HG03045 (cell line): ENCODE results near the gene ALDH3B1.

Source experiments
- ATAC-seq: cut with Tn5 transposase; IDR thresholded peaks from one replicate; pipeline ENCODE4 v1.9.1; 2021; ENCODE audit warnings: mild to moderate bottlenecking, moderate library complexity; ENCODE audit not compliant: unreplicated experiment

The ALDH3B1 gene

GRCh38 chr11:68042219-68043028 lies 32.3 kb downstream of the ALDH3B1 start:
- ATAC-seq, result no peak

- ATAC-seq, result no peak
Observed at GRCh38 chr11:68043029-68043348, 32.9 kb downstream of the ALDH3B1 start.

GRCh38 chr11:68043349-68044144 lies 33.4 kb downstream of the ALDH3B1 start:
- no peak for ATAC-seq

- no peak for ATAC-seq
Observed at GRCh38 chr11:68044145-68044813, 34.2 kb downstream of the ALDH3B1 start.

GRCh38 chr11:68044898-68045351 lies 34.8 kb downstream of the ALDH3B1 start:
- no peak for ATAC-seq

GRCh38 chr11:68047437-68048290 lies 37.5 kb downstream of the ALDH3B1 start:
- no peak for ATAC-seq

- no peak for ATAC-seq
Observed at GRCh38 chr11:68048681-68049508, 38.8 kb downstream of the ALDH3B1 start.

GRCh38 chr11:68049509-68050370 lies 39.6 kb downstream of the ALDH3B1 start:
- ATAC-seq, result no peak

- ATAC-seq, result no peak
Observed at GRCh38 chr11:68050371-68050841, 40.3 kb downstream of the ALDH3B1 start.

GRCh38 chr11:68051191-68052136 lies 41.3 kb downstream of the ALDH3B1 start:
- no peak for ATAC-seq

GRCh38 chr11:68052137-68052873 lies 42.2 kb downstream of the ALDH3B1 start:
- no peak for ATAC-seq

GRCh38 chr11:68053117-68053516 lies 43.0 kb downstream of the ALDH3B1 start:
- ATAC-seq, result no peak

GRCh38 chr11:68053981-68054812 lies 44.1 kb downstream of the ALDH3B1 start:
- no peak for ATAC-seq

GRCh38 chr11:68056317-68057285 lies 46.5 kb downstream of the ALDH3B1 start:
- ATAC-seq, result no peak

GRCh38 chr11:68057807-68058206 lies 47.7 kb downstream of the ALDH3B1 start:
- ATAC-seq, result no peak
